Lower leg skin (tissue), 3 donors: ENCODE results near the gene ABHD16B.

Experiments used
- CTCF ChIP-seq, 3 donors: fragments of 450-650 bp; IDR thresholded peaks; one replicate each; pipeline ENCODE4 v1.5.1; 2016; ENCODE audit warnings: antibody characterized with exemption in 3 of 3, mild to moderate bottlenecking in 3 of 3, moderate library complexity in 2 of 3
- POLR2A ChIP-seq, 2 donors: fragments of 450-650 bp; IDR thresholded peaks; one replicate each; pipeline ENCODE4 v1.6.1; 2016 to 2017; ENCODE audit warnings: antibody characterized with exemption in 2 of 2, mild to moderate bottlenecking in 1 of 2, moderate library complexity in 1 of 2

GRCh38 chr20:63837479-63837878, 23.8 kb upstream of the ABHD16B start:
- TF ChIP-seq CTCF (IDR thresholded peaks at IDR 0.05) (no peak), POLR2A (IDR thresholded peaks at IDR 0.05) (no peak)
